ENCODE measurements around the gene C1orf167.

The C1orf167 gene

DNA sequence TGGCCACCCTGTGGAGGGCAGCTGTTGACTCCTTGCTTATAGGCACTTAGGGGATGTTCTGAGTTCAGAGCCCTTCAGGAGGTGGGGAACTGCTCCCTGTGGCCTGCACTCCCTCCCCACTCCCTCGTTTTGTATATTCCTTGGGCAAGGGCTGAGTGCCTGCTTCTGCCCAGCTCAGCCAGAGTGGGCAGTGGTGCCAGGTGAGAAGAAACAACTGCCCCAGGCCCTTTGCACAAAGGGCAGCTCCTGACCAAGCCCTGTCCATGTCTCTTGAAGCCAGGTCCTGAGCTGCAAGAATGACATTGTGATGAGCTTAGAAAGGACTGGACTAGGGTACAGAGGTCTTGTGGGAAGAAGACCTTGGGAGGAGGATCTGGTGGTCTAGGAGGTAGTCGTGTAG lies 23.9 kb upstream of the C1orf167 start:
- no peak for DNase-seq

DNA sequence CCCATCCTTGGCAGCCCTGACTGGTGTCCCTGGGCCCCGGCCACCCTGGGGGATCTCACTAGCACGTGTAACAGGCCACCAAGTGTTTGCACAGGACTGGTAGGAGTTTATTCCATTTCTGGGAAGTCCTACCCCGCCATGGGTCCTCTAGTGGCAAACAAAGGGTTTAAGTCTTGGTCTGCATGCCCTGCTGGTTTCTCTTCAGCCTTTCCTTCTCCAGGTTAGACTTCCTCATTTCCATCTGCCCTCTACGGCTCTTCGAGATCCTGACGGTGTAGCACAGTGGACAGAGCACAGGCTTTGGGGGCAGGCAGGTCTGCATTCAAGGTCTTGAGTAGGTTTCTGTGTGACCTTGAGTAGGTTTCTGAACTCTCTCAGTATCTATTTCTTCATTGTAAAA lies 23.2 kb upstream of the C1orf167 start:
- no peak for DNase-seq

DNA sequence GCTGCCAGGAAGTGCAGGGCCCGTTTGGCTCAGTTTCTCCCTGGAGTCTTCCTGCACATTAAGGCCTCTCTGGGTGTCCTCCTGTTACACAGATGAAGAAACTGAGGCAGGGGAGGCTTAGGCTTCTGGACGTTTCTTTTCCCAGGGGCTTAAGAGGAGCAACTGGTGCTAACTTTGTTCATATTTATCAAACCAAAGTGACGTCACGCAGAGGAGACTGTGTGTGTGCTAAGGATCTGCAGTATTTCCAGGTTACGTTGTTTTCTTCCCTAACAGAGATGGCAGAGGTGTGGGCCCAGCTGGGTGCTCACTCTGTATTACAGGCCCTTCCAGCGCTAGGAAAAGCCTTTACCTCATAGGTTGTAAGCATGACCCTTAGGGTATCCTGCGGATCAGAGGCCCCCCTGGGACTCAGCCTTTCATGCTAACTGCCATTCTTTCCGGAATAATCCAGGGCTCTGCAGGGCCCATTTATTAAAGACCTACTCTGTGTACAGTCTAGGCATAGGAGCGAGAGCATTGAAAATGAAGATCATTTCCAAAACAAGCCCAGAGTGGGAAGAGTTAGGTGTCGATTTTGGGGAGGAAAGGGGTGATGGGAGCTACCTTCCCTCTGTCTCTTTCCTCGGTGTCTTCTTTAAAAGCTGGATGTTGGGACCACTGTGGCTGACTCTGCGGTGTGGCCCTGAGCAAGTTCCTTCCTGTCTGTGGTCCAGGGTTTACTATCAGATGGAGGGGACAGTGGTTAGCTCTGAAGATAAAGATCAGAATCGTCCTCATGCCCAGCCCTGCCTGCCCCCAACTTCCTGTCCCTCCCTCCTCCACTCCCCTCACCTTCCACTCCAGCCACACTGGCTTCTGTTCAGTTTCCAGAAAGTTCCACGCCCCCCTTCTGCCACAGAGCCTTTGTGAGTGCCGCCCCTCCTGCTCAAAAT lies 21.5 kb upstream of the C1orf167 start:
- DNase-seq: no peak

DNA sequence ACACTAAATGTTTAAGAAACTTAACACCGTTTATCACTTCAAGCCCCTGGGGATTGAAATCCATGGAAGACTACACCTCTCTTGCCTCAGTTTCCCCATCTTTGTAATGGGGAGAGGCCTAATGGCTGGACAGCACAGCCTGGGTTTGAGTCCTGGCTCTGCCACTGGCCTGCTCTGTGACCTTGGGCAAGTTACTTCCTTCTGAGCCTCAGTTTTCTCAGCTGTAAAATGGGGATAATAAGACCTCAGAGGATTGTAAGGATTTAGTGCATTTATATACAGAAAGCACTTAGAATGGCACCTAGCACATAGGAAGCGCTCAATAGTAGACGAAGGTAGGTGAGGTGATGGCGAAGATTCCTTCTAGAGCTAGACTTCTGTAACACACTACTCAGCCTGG lies 20.5 kb upstream of the C1orf167 start:
- DNase-seq: no peak

DNA sequence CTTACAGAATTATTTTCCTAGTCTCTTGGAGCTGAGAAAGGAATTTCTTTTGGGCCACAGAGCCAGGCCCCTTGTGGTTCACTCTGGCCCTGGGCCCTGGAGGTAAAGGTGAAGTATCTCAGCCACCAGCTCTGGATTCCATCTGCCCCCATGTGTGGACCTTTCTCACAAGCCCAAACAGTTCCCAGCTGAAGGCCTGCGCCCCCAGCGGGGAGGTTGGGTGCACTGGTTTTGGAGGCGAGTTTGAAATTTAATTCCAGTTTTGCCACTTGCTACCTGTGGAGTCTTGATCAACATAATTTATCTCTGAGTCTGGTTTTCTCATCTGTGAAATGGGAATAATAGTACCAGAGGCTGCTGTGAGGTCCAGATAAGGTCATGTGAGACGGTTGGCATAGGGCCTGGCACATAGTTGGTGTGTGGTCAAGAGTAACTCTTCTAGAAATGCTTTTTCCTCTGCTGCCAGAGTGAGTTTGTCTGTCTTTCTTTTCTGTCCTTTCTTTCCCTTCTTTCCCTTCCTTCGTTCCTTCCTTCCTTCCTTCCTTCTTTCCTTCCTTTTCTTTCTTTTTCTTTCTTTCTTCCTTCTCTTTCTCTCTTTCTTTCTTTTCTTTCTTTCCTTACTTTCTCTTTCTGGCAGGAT lies 20.0 kb upstream of the C1orf167 start:
- DNase-seq: peak; percentile 60

DNA sequence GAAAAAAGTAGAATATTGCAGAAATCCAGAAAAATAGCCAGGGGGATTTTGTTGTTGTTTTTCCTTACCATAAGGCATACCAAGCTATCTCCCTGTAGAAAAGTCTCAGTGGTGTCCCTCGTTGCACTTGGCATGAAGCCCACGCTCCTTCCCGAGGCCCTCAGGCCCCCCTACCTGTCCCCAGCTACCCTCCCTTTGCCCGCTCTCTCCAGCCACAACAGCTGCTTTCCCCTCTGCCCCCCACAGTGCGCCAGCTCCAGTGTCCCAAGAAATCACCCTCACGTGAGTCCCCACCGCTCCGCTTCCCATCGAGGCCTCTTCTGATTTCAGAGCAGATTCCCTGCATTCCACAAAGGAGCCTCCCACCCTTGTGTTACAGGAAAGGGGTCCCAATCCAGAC lies 17.7 kb upstream of the C1orf167 start:
- DNase-seq: no peak

DNA sequence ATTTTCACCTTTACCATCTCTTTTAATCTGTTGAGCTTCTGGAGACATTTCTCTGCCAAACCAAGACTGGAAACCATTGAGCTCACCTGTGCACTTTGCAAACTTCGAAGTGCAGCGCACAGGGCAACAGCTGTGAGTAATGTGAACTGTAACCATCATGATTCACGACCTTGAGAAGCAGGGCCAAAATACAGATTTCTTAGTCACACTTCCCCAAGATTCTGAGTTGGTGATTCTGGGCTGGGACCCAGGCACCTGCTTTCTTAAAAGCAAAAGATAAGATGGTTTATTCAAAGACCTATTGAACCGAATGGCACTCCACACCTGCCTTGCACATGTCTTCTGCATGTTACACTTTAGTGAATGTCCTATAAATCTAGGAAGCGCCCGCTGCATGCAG lies 15.9 kb upstream of the C1orf167 start:
- no peak for DNase-seq

DNA sequence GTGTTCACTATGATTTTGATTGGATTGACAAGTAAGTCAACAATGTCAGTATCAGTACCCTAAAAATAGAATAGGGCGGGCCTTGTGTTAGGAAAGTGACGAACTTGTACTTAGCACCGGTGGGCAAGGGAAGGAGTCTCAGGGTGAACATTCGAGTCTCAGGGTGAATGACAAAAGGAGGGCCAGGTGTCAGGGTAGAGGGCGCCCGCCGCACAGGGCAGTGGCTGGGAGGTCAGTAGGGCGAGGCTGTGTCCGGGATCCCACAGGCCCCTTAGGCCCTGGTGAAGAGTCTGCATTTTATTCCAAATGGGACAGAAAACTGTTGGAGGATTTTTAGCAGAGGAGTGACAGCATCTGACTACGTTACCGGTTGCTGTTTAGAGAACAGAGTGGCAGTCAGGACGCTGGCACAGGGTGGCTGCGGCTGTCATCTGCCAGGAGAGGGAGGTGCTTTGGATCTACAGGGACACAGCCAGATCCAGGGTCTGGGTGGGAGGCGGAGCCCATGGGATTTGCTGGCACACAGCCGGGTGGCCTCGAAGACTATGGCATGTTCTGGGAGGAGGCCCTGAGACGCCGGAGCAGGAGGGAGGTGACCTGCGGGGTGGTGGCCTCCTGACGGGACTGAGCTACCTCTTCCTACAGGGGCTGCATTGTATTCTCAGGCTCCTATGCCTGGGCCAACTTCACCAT lies 15.1 kb upstream of the C1orf167 start:
- peak; percentile 51 for DNase-seq

DNA sequence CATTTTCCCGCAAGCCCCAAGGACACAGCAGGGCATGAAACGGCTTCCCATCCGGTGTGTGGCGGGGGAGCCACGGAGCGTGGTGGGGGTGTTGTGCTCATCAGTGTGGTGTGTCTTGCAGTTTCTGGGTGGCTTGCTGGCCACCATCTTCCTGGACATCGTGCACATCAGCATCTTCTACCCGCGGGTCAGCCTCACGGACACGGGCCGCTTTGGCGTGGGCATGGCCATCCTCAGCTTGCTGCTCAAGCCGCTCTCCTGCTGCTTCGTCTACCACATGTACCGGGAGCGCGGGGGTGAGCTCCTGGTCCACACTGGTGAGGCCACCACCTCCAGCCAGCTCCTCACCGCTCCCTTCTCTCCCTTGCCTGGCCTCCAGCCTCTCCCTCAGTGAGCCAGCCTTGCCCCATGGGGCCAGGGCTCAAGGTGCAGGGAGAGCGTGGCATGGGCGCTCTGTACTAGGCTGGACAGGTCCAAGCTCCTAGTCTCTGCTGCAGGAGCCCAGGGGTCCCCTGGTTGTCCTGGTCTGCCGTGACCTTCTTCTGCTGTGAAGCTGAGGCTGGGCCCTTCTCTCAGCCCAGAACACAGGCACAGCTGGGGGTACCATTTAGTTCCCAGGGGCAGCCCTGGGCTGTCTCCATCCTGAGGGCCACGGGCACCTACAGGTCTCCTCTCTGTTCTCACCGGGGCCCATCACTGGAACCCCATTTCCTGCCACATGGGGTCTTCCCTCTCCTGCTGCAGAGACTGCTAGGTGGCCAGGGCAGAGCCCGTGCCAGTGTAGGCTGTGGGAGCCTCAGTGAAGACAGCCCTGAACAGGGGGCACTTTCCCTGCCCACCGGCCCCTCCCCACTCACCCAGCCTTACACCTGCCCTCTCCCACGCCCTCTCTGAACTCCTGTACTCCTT lies 13.4 kb upstream of the C1orf167 start:
- DNase-seq: peak; percentile 50

DNA sequence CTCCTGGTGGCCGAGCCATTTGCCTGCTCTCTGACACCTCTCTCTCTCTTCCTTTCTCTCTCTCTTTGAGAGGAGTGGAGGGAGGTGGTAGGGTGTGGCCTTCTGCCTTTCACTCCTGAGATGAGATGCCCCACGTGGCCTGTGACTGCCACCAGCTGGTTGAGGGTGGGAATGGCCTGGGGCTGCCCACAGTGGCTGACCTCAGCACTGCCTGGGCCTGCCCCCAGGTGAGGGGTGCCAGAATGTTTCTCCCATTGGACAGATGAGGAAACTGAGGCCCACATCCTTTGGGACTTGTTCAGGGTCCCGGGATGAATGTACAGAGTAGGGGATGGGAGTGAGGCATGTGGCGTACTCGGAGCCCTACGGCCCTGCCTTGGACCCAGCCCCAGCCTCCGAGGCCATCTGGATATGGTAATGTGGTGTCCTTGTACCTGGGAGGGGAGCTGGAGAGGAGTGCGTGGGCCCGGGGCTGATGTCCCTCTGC lies 12.7 kb upstream of the C1orf167 start:
- DNase-seq: peak; percentile 76

DNA sequence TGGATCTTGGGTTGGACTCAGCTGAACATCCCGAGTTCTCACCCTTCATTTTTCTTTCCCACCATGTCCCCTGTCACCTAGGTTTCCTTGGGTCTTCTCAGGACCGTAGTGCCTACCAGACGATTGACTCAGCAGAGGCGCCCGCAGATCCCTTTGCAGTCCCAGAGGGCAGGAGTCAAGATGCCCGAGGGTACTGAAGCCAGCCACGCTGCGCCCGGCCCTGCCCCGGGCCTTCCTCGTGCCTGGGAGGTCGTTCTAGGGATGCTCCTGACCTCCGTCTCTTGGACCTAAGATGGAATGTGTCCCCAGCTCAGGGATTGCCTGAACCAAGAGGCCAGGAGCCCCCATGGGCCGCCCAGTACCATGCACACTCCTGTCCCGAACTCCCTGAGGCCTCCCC lies 12.0 kb upstream of the C1orf167 start:
- DNase-seq: peak; percentile 41

DNA sequence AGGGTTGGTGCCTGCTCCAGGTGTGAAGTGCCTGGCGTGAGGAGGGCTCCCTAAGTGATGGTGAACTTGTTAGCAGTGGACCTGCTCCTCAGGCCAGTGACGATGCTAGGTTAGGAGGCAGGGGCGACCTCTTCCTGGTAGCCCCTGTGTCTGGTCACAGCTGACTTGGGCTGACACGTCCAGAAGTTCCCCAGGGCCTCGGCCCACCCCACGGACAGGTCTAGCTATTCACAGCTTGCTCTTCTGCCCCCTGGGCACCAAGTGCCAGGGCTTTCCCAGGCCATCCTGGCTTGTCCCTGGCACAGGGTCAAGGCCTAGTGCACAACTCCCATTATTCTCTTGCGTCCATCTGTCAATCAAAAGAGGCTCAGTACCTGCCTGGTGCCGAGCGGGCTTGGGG lies 10.9 kb upstream of the C1orf167 start:
- peak; percentile 40 for DNase-seq

DNA sequence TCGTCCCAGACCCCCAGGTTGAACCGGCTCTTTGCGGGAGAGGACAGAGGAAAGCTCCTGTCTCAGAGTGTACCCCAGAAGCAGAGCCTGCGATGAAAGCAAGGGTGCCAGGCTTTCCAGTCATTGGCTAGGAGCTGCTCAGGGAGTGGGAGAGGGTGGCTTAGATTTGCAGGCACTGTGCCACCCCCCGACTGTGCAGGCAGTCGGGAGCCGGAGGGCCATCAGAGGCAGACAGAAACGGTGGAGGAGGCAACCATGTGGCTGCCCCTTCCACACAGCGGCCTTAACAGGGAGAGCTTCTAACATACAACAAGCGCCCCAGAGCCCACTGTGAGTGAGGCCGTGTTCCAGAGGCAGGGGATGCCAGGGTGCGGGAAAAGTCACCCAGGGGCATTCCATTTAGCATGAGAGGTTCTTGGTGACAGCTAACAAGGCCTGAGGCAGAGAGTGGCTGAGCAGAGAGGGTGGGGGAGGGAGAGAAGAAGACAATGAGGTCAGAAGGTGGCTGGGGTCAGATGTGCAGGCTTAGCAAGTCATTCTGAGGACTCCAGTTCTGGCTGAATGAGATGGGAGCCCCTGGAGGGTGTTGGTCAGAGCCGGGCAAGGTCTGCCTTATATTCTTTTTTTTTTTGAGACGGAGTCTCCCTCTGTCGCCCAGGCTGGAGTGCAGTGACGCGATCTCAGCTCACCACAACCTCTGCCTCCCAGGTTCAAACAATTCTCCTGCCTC lies 9.5 kb upstream of the C1orf167 start:
- peak; percentile 87 for DNase-seq

DNA sequence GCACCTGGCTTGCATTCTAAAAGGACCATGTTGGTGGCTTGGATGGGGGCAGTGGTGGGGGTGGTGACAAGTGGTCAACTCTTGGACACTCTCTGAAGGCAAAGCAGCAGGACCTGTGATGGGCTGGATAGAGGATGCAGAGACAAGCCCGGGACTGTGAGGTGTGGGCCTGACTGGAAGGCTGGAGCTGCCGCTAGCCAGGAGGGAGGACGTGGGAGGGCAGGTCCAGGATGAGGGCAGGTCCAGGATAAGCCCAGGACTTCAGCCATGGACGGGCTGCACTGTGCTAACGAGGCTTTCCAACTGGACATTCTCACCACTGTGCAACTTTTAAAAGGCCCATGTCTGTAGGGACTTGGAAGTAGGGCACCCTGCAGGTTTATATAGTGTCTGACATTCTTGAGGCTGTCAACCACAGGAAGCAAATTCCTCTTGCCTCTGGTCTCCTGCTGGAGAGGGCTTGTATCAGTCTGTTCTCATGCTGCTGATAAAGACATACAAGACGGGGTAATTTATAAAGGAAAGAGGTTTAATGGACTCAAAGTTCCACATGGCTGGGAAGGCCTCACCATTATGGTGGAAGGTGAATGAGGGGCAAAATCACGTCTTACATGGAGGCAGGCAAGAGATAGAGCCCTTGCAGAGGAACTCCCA lies 8.3 kb upstream of the C1orf167 start:
- DNase-seq: peak; percentile 66

DNA sequence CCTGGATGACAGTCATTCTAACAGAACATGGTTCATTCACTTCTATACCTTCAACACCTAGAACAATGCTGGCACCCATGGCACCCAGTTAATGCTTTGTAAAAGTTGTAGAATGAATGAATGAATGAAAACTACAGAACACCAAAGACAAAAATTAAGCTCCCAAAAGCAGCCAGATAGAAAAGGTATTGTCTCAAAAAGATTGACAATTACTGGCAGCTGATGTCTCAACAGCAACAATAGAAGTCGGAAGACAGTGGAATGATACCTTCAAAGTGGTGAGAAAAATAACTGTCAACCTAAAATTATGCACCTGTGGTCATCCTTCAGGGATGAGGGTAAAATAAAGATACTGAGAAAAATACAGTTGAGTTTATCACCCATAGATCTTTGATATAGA lies 4.9 kb upstream of the C1orf167 start:
- DNase-seq: no peak

DNA sequence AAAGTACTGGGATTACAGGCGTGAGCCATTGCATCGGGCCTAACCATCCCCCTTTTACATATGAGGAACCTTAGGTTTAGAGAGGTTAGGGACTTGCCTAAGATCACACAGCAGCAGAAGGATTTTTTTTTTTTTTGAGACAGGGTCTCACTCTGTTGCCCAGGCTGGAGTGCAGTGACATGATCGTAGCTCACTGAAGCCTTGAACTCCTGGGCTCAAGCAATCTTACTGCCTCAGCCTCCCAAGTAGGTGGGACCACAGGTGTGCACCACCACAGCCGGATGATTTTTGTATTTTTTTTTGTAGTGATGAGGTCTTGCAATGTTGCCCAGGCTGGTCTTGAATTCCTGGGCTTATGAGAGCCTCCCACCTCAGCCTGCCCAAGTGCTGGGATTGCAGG lies 2.2 kb upstream of the C1orf167 start:
- no peak for DNase-seq

DNA sequence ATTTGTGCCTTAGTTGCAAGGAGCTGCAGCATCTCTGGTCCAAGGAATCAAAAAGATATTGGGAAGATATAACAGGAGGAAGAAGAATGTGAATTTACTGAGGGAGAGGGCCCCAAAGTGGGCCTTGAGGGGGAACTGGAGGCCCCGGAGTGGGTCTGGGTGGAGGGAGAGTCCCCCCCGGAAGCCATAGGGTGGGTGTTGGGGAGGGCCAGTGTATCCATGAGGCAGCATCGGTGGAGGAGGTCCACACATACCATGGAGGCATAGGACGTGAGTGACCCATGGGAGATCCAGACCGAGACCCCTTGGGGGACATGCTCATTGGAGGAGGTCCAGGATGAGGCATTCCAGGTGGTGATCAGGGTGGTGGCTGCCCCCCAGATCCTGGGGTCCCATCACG lies 708 bp upstream of the C1orf167 start:
- DNase-seq: no peak

DNA sequence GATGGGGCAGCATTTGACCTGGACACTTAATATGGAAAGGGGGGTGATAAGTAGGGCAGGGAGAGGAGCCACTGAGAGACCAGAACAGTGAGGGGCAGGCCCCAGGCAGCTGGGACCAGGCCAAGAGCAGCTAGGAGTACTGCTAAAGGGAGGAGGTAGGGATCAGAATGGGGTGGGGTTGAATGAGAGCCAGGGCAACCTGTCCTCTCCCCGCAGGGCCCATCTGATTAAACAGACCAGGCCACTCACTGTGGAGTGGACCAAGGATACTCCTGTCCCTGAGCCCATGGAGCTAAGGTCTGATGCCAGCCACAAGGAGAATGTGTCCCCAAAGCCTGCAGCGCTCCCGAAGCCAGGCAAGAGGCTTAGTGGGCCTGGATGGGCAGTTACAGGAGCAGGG lies 2.1 kb downstream of the C1orf167 start:
- no peak for DNase-seq

DNA sequence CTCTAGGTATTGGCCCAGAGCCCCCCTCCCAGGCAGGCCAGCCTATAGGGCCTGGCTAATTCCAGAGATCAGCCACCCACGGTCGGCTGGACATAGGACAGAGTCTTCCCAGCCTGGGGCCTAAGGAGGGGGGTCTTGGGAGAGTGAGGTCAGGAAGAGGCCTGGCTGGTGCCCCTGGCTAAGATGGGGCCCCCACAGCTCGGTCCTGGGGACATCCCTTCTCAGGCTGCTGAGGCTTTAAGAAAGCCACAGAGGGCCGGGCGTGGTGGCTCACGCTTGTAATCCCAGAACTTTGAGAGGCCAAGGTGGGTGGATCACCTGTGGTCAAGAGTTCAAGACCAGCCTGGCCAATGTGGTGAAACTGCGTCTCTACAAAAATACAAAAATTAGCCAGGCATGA lies 2.5 kb downstream of the C1orf167 start:
- DNase-seq: no peak

DNA sequence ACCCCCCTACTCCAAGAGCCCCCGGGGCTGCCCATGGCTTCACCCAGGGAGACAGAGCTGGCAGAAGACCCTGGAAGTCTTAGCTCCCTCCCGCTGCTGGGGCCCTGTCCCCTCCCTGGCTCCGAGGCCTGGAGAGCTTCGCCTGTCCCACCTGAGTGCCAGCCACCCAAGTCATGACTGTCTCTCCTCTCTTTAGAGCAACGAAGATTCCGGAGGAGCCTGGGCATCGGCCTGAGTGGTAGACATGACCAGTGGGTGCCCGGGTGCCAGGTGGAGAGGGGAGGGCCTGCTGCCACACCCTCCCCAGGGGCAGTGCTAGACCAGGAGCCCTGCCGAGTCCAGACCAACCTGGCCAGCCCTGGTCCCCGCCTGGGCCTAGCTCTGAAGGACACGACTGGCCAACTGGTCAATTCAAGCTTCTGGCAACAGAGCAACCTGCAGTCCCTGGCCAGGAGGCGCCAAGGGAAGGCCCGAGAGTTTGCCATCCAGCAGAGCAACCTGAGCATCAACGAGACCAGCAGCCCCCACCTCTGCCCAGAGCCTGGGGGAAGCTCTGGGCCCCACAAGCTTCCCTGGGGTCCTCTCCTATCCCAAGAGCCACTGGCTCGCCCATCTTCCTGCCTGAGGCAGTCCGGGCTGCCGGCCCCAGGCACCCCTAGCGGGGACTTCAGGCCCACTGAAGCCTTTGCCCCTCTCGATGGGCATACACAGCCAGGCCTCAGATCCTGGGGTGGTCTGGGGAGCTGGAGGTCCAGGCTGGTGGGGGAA lies 3.9 kb downstream of the C1orf167 start:
- DNase-seq: no peak

DNA sequence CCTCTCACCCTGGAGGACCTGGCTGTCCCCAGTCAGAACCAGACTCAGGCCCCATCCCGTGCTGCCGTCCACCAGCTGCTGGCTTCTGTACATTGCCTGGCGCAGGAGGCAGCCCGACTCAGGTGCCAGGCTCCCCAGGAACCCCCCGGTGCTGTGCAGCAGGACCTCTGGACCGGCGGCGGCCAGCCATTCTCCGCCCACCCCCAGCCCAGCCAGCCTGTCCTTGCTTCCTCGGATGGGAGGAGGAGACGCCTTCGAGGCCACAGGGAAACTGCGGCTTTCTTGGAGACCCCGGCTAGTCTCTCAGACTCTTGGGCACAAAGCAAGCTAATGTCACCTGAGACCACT lies 4.4 kb downstream of the C1orf167 start:
- DNase-seq: no peak
